ENCODE measurements around the gene BLM. TPM values are rescaled to one million over a fixed set of nuclear protein-coding genes. Genes with fewer than 3 reads are reported as not detected.

BLM gene
- polyA plus RNA-seq, 1 donor (not counting 4 experiments of a cell fraction or from before 2014, with no cell fraction given) = 4.4 TPM

DNA sequence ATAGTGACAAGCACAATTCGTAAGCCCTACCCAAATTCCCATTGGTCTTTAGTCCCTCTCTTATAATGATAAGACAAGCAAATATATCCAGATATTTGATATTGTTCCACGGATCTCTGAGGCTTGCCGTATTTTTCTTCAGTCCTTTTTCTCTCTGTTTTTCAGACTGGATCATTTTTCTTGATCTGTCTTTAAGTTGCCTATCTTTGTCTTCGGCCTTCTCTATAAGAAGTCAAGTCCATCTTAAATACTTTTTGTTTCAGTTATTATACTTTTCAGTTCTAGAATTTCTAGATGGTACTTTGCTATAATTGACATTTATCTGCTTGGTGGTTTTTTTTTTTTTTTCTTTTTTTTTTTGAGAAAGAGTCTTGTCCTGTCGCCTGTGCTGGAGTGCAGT is 13.7 kb upstream of the BLM start:
- Histone ChIP-seq H3K36me3 (ENCODE audit: control insufficient read depth in 2 of 2, extremely low read depth in 1 of 2, insufficient read depth in 2 of 2, low read length in 2 of 2) (no peaks in the 10 kb centered on the region), H3K4me2 (ENCODE audit: control insufficient read depth, extremely low read depth, insufficient read depth, low read depth, low read length) (no peak overlapping the region), H2AFZ (ENCODE audit: control insufficient read depth, low read length) (no peak overlapping the region), H3K9me3 (ENCODE audit: control insufficient read depth, low read depth, low read length) (no peaks in the 10 kb centered on the region), H3K4me3 (ENCODE audit: control insufficient read depth in 2 of 3, extremely low read depth in 1 of 3, insufficient read depth in 2 of 3, low read depth in 1 of 3, low read length in 3 of 3) (no peak overlapping the region), H3K9ac (ENCODE audit: control insufficient read depth, extremely low read depth, insufficient read depth, low read length) (no peak overlapping the region), H3K27me3 (ENCODE audit: control insufficient read depth, extremely low read depth, insufficient read depth, low read length) (no peaks in the 10 kb centered on the region), H3K79me2 (ENCODE audit: control insufficient read depth, insufficient read depth, low read length) (no peaks in the 10 kb centered on the region), H3K27ac (ENCODE audit: control insufficient read depth, insufficient read depth, low read length) (no peak overlapping the region), H3K9me1 (ENCODE audit: control insufficient read depth, extremely low read depth, insufficient read depth, low read length) (no peaks in the 10 kb centered on the region), H3K4me1 (ENCODE audit: control insufficient read depth, extremely low read depth, insufficient read depth, low read length) (no peaks in the 10 kb centered on the region), H4K20me1 (ENCODE audit: control insufficient read depth, extremely low read depth, insufficient read depth, low read length) (no peaks in the 10 kb centered on the region)
- dilution Hi-C loops (cut with MboI; ENCODE audit: extremely low pct_ligation_motif_present, low sequenced_read_pairs) = no loop called here
- TF ChIP-seq, protein P1, sequence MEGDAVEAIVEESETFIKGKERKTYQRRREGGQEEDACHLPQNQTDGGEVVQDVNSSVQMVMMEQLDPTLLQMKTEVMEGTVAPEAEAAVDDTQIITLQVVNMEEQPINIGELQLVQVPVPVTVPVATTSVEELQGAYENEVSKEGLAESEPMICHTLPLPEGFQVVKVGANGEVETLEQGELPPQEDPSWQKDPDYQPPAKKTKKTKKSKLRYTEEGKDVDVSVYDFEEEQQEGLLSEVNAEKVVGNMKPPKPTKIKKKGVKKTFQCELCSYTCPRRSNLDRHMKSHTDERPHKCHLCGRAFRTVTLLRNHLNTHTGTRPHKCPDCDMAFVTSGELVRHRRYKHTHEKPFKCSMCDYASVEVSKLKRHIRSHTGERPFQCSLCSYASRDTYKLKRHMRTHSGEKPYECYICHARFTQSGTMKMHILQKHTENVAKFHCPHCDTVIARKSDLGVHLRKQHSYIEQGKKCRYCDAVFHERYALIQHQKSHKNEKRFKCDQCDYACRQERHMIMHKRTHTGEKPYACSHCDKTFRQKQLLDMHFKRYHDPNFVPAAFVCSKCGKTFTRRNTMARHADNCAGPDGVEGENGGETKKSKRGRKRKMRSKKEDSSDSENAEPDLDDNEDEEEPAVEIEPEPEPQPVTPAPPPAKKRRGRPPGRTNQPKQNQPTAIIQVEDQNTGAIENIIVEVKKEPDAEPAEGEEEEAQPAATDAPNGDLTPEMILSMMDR (optimal IDR thresholded peaks at IDR 0.05 in 1 of 3, IDR thresholded peaks at IDR 0.05 in 1 of 3, conservative IDR thresholded peaks at IDR 0.05 in 1 of 3; ENCODE audit: extremely low read depth in 1 of 3, insufficient read depth in 2 of 3, low read length in 3 of 3) = no peak
- TF ChIP-seq EZH2 (IDR thresholded peaks at IDR 0.05; ENCODE audit: low read length) = no peak
- no peak for FAIRE-seq
- no peak for DNase-seq (ENCODE audit: low read depth, low spot score)

DNA sequence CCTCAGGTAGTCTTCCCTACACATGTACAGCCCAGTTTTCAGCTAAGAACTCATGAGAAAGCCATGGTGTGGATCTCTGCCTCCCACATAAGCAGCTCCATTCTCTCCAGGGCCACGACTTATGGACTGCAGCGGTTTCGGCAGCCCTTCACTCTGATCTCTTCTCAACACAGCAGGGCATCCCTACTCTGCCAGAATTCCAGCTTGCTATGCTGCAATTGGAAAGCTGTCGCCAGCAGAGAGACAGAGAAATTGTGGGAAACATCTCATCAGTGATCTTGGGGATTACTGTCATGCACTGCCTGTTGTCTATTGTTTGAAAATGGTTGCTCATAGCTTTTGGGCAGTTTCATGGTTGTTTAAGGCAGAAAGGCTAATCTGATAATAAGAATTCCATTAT is 11.9 kb upstream of the BLM start:
- Histone ChIP-seq H4K20me1 (ENCODE audit: control insufficient read depth, extremely low read depth, insufficient read depth, low read length) (no peaks in the 10 kb centered on the region), H3K4me1 (ENCODE audit: control insufficient read depth, extremely low read depth, insufficient read depth, low read length) (no peaks in the 10 kb centered on the region), H3K27me3 (ENCODE audit: control insufficient read depth, extremely low read depth, insufficient read depth, low read length) (no peaks in the 10 kb centered on the region), H3K27ac (ENCODE audit: control insufficient read depth, insufficient read depth, low read length) (no peak overlapping the region), H2AFZ (ENCODE audit: control insufficient read depth, low read length) (no peak overlapping the region), H3K9me3 (ENCODE audit: control insufficient read depth, low read depth, low read length) (no peaks in the 10 kb centered on the region), H3K4me2 (ENCODE audit: control insufficient read depth, extremely low read depth, insufficient read depth, low read depth, low read length) (no peak overlapping the region), H3K79me2 (ENCODE audit: control insufficient read depth, insufficient read depth, low read length) (no peaks in the 10 kb centered on the region), H3K9me1 (ENCODE audit: control insufficient read depth, extremely low read depth, insufficient read depth, low read length) (no peaks in the 10 kb centered on the region), H3K9ac (ENCODE audit: control insufficient read depth, extremely low read depth, insufficient read depth, low read length) (no peak overlapping the region), H3K4me3 (ENCODE audit: control insufficient read depth in 2 of 3, extremely low read depth in 1 of 3, insufficient read depth in 2 of 3, low read depth in 1 of 3, low read length in 3 of 3) (no peak overlapping the region), H3K36me3 (ENCODE audit: control insufficient read depth in 2 of 2, extremely low read depth in 1 of 2, insufficient read depth in 2 of 2, low read length in 2 of 2) (no peaks in the 10 kb centered on the region)
- TF ChIP-seq, protein P1 (optimal IDR thresholded peaks at IDR 0.05 in 1 of 3, IDR thresholded peaks at IDR 0.05 in 1 of 3, conservative IDR thresholded peaks at IDR 0.05 in 1 of 3; ENCODE audit: extremely low read depth in 1 of 3, insufficient read depth in 2 of 3, low read length in 3 of 3) = no peak
- no peak for TF ChIP-seq EZH2 (IDR thresholded peaks at IDR 0.05; ENCODE audit: low read length)
- dilution Hi-C loops (cut with MboI; ENCODE audit: extremely low pct_ligation_motif_present, low sequenced_read_pairs) = no loop called here
- DNase-seq (ENCODE audit: low read depth, low spot score) = no peak
- FAIRE-seq = no peak

Measured in keratinocyte (primary cell).